Ovary (tissue), 3 donors: Measurements from ENCODE around the gene MOB3A.

Source experiments
- EP300 ChIP-seq: sonication (generic); formaldehyde crosslinking; IDR thresholded peaks from one replicate; pipeline ENCODE4 v1.6.1; 2017; ENCODE audit warnings: antibody characterized with exemption
- POLR2A ChIP-seq: fragments of 450-650 bp; IDR thresholded peaks from one replicate; pipeline ENCODE4 v1.6.1; 2017; ENCODE audit warnings: antibody characterized with exemption, mild to moderate bottlenecking, moderate library complexity
- TF ChIP-seq, protein P1 (sequence below), 3 donors: fragments of 450-650 bp in 2 of 3; fragments of 200-600 bp in 1 of 3; IDR thresholded peaks; one replicate each; pipeline versions ENCODE4 v1.5.1 to v1.8.0; 2016 to 2022; ENCODE audit warnings: antibody characterized with exemption in 3 of 3, mild to moderate bottlenecking in 1 of 3
- donor health status: DM: no; HTN: no; CAD: no.

DNA sequence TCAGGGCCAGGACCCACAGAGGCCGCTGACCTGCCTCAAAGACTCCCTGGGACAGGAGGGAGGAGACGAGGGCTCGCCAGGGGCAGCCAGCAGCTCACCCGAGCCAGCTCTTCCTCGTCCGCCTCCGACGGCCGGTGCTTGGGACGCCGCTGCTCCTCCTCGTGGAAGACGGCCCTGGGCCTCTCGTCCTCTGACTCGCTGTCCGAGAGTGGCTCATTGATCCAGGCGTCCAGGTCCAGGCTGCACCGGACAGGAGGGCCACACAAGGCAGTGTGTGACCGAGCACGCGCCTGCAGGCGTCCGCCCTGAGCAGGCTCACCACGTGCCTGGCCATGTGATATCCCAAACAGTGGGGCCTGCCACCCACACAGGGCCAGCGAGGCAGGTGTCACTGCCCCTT is 20.4 kb upstream of the MOB3A start:
- TF ChIP-seq, protein P1, sequence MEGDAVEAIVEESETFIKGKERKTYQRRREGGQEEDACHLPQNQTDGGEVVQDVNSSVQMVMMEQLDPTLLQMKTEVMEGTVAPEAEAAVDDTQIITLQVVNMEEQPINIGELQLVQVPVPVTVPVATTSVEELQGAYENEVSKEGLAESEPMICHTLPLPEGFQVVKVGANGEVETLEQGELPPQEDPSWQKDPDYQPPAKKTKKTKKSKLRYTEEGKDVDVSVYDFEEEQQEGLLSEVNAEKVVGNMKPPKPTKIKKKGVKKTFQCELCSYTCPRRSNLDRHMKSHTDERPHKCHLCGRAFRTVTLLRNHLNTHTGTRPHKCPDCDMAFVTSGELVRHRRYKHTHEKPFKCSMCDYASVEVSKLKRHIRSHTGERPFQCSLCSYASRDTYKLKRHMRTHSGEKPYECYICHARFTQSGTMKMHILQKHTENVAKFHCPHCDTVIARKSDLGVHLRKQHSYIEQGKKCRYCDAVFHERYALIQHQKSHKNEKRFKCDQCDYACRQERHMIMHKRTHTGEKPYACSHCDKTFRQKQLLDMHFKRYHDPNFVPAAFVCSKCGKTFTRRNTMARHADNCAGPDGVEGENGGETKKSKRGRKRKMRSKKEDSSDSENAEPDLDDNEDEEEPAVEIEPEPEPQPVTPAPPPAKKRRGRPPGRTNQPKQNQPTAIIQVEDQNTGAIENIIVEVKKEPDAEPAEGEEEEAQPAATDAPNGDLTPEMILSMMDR (IDR thresholded peaks at IDR 0.05), result no peak
- TF ChIP-seq POLR2A, result no peak
- no peak for TF ChIP-seq EP300
